Kidney (tissue), 14 donors: ENCODE data around the gene DLG4. TPM values are rescaled to one million over a fixed set of nuclear protein-coding genes. Genes with fewer than 3 reads are reported as not detected.

Experiments
- DNase-seq, 5 donors: peaks; one replicate each; pipeline ENCODE4 v3.0.0-alpha.2; 2013 to 2020
- FAIRE-seq: peaks from 2 replicates; lab custom pipeline; 2012; peaks lifted over from hg19 to GRCh38; lab: Jason Lieb, UNC
- H3K27ac ChIP-seq, 2 donors: one replicate each; pipeline ENCODE4 v1.7.0; 2013; ENCODE audit warnings: low read depth in 2 of 2, low read length in 2 of 2, inconsistent platforms in 1 of 2
- H3K27me3 ChIP-seq: one replicate; pipeline ENCODE4 v1.7.1; 2013; ENCODE audit warnings: low read length, inconsistent platforms; ENCODE audit not compliant: control insufficient read depth, insufficient read depth
- H3K36me3 ChIP-seq, 3 donors: one replicate each; pipeline versions ENCODE4 v1.7.0 to v1.7.1; 2013; ENCODE audit warnings: low read length in 3 of 3, control low read depth in 1 of 3, inconsistent platforms in 1 of 3; ENCODE audit not compliant: insufficient read depth in 3 of 3, control insufficient read depth in 2 of 3
- H3K4me1 ChIP-seq, 3 donors: one replicate each; pipeline versions ENCODE4 v1.7.0 to v1.7.1; 2013; ENCODE audit warnings: low read length in 3 of 3, inconsistent platforms in 1 of 3, low read depth in 1 of 3; ENCODE audit not compliant: control insufficient read depth in 2 of 3, insufficient read depth in 2 of 3
- H3K4me3 ChIP-seq, 3 donors: one replicate each; pipeline versions ENCODE4 v1.7.0 to v1.8.1; 2013; ENCODE audit warnings: low read length in 3 of 3, control low read depth in 1 of 3, inconsistent platforms in 1 of 3
- H3K9ac ChIP-seq, 3 donors: one replicate each; pipeline versions ENCODE4 v1.7.0 to v1.7.1; 2013; ENCODE audit warnings: low read length in 3 of 3, control low read depth in 1 of 3, inconsistent platforms in 1 of 3
- H3K9me3 ChIP-seq, 3 donors: one replicate each; pipeline versions ENCODE4 v1.7.0 to v1.7.1; 2013; ENCODE audit warnings: low read length in 3 of 3, control low read depth in 1 of 3, inconsistent platforms in 1 of 3; ENCODE audit not compliant: control insufficient read depth in 2 of 3, insufficient read depth in 1 of 3
- intact Hi-C: fragments of 100-400 bp; cut with DNase I; formaldehyde crosslinking; loops from one replicate; pipeline ENCODE4 v1.11.1; 2022
- polyA plus RNA-seq: library from polyadenylated mRNA; stranded (reverse); fragments of 350-450 nt; fragmentation: Illumina TruSeq; extraction: RNeasy Lipid Tissue Mini Kit (QIAGEN cat#74804); gene quantifications from one replicate; pipeline ENCODE4 v1.2.3, GENCODE V29; 2014; ENCODE audit warnings: low read depth, low replicate concordance; ENCODE audit not compliant: insufficient read depth
- total RNA-seq: library from RNA; stranded (reverse); fragmentation: NEBNext Ultra II Directional; extraction: Animal tissue kit (Norgen Biotek cat#: 25700); gene quantifications from one replicate; pipeline ENCODE4 v1.2.1, GENCODE V29; 2021
- TF ChIP-seq, protein P1 (sequence below): IDR thresholded peaks from 3 replicates; pipeline ENCODE4 v1.5.1; 2012; ENCODE audit warnings: mild to moderate bottlenecking, moderate library complexity, borderline replicate concordance; ENCODE audit not compliant: insufficient read depth; ENCODE audit errors: extremely low read depth
- donor health status: control.
- donor health status: control.
- donor health status: control.
- donor health status: control.
- donor health status: control.
- donor health status: DM: yes; HTN: yes; CAD: no.
- donor health status: Normal renal cell carcinoma (clear cell type).

Gene DLG4
- total and polyA plus RNA-seq, 2 donors from 2014 or later, result 6.6 to 18.9 TPM

- H3K9ac ChIP-seq, result peak overlapping the region; percentile 42 to 99 (median 90)
- peak overlapping the region; percentile 59 to 91 (median 74) for H3K4me3 ChIP-seq
- H3K27ac ChIP-seq, result peak overlapping the region; percentile 100
These were observed 316 bp downstream of the DLG4 start for GRCh38 chr17:7219229-7219811.

DNA sequence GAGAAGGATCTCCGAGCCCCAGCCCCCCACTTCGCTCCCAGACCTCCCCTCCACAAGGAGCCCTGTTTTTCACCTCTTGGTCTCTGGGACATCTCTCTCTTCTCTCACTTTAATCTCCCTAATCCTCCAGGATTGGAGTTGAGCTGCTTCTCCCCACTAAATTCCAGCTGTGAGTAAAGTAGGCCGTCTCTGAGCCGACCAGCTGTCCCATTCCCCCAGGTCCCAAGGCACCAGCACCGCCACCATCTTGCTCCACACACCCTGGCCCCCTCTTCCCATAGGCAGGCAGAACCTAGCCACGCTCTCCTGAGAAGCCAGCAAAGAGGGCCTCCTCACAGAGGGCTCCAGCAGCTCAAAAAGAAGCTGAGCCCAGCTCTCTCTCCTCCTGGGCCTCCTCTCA, 878 bp downstream of the DLG4 start:
- Histone ChIP-seq H3K9me3 (no peaks in the 10 kb centered on the region), H3K4me3 (no peak overlapping the region), H3K9ac (peak overlapping the region in 1 of 3 donors; percentile 99), H3K4me1 (peaks cover 7 to 50% (median 41%) of the 10 kb centered on the region in 3 donors), H3K36me3 (peaks cover 5 to 24% (median 22%) of the 10 kb centered on the region in 3 donors), H3K27ac (peak overlapping the region; percentile 100), H3K27me3 (no peaks in the 10 kb centered on the region)
- FAIRE-seq, result no peak
- DNase-seq, result peak in 1 of 5 donors; percentile 69
- intact Hi-C loops, result no loop called here
- TF ChIP-seq, protein P1, sequence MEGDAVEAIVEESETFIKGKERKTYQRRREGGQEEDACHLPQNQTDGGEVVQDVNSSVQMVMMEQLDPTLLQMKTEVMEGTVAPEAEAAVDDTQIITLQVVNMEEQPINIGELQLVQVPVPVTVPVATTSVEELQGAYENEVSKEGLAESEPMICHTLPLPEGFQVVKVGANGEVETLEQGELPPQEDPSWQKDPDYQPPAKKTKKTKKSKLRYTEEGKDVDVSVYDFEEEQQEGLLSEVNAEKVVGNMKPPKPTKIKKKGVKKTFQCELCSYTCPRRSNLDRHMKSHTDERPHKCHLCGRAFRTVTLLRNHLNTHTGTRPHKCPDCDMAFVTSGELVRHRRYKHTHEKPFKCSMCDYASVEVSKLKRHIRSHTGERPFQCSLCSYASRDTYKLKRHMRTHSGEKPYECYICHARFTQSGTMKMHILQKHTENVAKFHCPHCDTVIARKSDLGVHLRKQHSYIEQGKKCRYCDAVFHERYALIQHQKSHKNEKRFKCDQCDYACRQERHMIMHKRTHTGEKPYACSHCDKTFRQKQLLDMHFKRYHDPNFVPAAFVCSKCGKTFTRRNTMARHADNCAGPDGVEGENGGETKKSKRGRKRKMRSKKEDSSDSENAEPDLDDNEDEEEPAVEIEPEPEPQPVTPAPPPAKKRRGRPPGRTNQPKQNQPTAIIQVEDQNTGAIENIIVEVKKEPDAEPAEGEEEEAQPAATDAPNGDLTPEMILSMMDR, result no peak

More at GRCh38 chr17:7219229-7219811, 316 bp downstream of the DLG4 start:
- TF ChIP-seq, protein P1, result no peak
- Histone ChIP-seq H3K36me3 (peaks cover 5 to 30% (median 27%) of the 10 kb centered on the region in 3 donors), H3K4me1 (peaks cover 7 to 49% (median 40%) of the 10 kb centered on the region in 3 donors), H3K9me3 (no peaks in the 10 kb centered on the region), H3K27me3 (no peaks in the 10 kb centered on the region)
- no peak for FAIRE-seq
- peak in 1 of 5 donors; percentile 52 for DNase-seq
- intact Hi-C loops, result no loop called here

DNA sequence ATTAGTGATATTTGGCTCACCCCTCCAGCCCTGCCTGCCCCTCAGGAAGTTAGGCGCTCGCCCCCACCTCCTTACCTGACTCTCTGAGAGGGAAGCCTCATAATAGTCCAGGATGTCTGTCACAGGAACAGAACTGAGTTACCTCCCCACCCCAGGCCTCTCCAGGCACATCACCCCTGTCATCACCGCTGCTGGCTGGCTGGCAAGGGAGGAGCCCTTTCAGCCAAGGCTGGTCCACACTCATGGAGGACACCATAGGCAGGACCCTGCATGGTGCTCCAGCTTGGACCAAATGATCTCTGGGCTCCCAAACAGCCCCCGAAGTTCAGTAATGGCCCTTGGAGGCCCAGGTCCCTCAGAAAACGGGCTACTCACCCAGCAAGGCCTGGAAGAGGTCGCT, 1.5 kb downstream of the DLG4 start:
- FAIRE-seq, result no peak
- no peaks in the 10 kb centered on the region for H3K9me3 ChIP-seq

More for the DNA sequence above, 1.5 kb downstream of the DLG4 start:
- peak in 1 of 5 donors; percentile 72 for DNase-seq
- Histone ChIP-seq H3K27ac (no peak overlapping the region), H3K27me3 (no peaks in the 10 kb centered on the region), H3K36me3 (peaks cover 2 to 18% (median 16%) of the 10 kb centered on the region in 3 donors), H3K4me1 (peaks cover 7 to 46% (median 44%) of the 10 kb centered on the region in 3 donors), H3K4me3 (peak overlapping the region in 1 of 3 donors; percentile 11), H3K9ac (peak overlapping the region in 1 of 3 donors; percentile 55)
- TF ChIP-seq, protein P1, result no peak
- intact Hi-C loops, result no loop called here
